Cardiac muscle cell (in vitro differentiated cells and primary cell): ENCODE data around the gene TCEAL1. TPM values are rescaled to one million over a fixed set of nuclear protein-coding genes. Genes with fewer than 3 reads are reported as not detected.
"Not testable (repeated sequence)": the region's sequence is repeated elsewhere in the genome, so short reads cannot be mapped to it uniquely, and the experiment has no call there.

Experiments used
- DNase-seq, 2 donors: peaks; one replicate each; pipeline versions ENCODE4 v3.0.0 to v3.0.0-alpha.2; 2010 to 2017; ENCODE audit warnings: low read depth in 1 of 2, low spot score in 1 of 2
- H3K27ac ChIP-seq: fragments of 200-600 bp; sonication (generic); 2 replicates; pipeline ENCODE4 v1.5.1; 2016
- H3K27me3 ChIP-seq: fragments of 200-600 bp; sonication (generic); 2 replicates; pipeline ENCODE4 v1.6.0; 2016; ENCODE audit warnings: control low read depth
- H3K36me3 ChIP-seq: fragments of 200-600 bp; sonication (generic); 2 replicates; pipeline ENCODE4 v1.5.1; 2016; ENCODE audit warnings: control low read depth
- H3K4me1 ChIP-seq: fragments of 200-600 bp; sonication (generic); 2 replicates; pipeline ENCODE4 v1.8.1; 2017; ENCODE audit warnings: low read depth, mild to moderate bottlenecking, mixed run types
- H3K4me3 ChIP-seq: fragments of 200-600 bp; sonication (generic); 2 replicates; pipeline ENCODE4 v1.5.1; 2016; ENCODE audit warnings: mild to moderate bottlenecking
- H3K9me3 ChIP-seq: fragments of 200-600 bp; sonication (generic); 2 replicates; pipeline ENCODE4 v1.5.1; 2017; ENCODE audit warnings: low read depth, mild to moderate bottlenecking, control low read depth
- polyA plus RNA-seq: library from polyadenylated mRNA; unstranded; fragments of >200 nt; fragmentation: Nextera tagmentation; extraction: Ambion mirVana; gene quantifications from 2 replicates; pipeline ENCODE4 v1.2.1, GENCODE V29; 2016
- total RNA-seq: library from RNA; depleted of rRNA; stranded (reverse); fragments of >200 nt; gene quantifications from 2 replicates; pipeline ENCODE4 v1.2.3, GENCODE V29; 2016
- TF ChIP-seq, protein P1 (sequence below): IDR thresholded peaks from 2 replicates; pipeline ENCODE4 v1.5.1; 2012; ENCODE audit warnings: low read depth, mild to moderate bottlenecking, low read length

Gene TCEAL1
- total and polyA plus RNA-seq, 2 experiments from 2014 or later: 66.3 to 121 TPM

DNA sequence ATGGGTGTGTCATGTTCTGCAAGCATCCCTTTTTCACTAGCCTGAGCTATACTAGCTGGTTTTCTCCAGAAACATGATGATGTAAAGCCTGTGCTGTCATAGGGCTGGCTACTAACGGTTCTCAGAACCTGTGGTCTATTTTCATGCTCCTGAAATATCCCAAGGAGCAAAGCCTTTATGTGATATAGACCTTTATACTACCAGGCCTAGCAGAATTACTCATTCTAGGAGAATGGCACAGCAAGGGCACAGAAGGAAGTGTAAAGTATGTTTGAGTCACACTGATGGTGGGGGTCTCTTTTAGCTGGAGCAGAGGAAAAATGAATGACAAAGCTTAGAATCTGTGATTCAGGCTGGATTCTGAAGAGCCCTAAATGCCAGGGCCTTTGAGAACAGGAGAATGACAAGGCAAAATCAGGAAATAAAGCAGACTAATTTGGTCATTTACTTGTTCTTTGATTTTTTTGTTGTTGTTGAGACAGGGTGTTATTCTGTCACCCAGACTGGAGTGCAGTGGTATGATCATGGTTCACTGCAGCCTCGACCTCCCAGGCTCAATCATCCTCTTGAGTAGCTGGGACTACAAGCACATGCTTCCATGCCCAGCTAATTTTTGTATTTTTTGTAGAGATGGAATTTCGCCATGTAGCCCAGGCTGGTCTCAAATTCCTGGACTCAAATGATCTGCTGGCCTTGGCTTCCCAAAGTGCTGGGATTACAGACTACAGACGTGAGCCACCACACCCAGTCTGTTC lies 11.8 kb downstream of the TCEAL1 start:
- Histone ChIP-seq H3K4me3 (no peak overlapping the region), H3K4me1 (peaks cover 9% of the 10 kb centered on the region), H3K9me3 (no peaks in the 10 kb centered on the region), H3K27me3 (no peaks in the 10 kb centered on the region), H3K36me3 (no peaks in the 10 kb centered on the region), H3K27ac (no peak overlapping the region)
- DNase-seq: no peak
- TF ChIP-seq, protein P1, sequence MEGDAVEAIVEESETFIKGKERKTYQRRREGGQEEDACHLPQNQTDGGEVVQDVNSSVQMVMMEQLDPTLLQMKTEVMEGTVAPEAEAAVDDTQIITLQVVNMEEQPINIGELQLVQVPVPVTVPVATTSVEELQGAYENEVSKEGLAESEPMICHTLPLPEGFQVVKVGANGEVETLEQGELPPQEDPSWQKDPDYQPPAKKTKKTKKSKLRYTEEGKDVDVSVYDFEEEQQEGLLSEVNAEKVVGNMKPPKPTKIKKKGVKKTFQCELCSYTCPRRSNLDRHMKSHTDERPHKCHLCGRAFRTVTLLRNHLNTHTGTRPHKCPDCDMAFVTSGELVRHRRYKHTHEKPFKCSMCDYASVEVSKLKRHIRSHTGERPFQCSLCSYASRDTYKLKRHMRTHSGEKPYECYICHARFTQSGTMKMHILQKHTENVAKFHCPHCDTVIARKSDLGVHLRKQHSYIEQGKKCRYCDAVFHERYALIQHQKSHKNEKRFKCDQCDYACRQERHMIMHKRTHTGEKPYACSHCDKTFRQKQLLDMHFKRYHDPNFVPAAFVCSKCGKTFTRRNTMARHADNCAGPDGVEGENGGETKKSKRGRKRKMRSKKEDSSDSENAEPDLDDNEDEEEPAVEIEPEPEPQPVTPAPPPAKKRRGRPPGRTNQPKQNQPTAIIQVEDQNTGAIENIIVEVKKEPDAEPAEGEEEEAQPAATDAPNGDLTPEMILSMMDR: no peak

DNA sequence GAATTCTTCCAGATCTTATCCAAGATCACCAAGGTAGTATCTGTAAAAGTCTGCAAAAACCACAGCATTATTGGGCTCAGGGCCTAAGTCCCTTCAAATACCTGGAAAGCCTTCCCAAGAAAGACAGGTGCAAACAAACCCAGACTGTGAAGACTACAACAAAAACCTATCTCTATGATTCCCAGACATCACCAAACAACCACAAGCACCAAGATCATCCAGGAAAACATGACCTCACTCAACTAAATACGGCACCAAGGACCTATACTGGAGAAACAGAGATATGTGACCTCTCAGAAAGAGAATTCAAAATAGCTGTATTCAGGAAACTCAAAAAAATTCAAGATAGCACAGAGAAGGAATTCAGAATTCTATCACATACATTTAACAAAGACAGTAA lies 15.3 kb downstream of the TCEAL1 start:
- Histone ChIP-seq H3K9me3 (no peaks in the 10 kb centered on the region), H3K27me3 (no peaks in the 10 kb centered on the region), H3K4me1 (peaks cover 6% of the 10 kb centered on the region), H3K4me3 (no peak overlapping the region), H3K36me3 (no peaks in the 10 kb centered on the region), H3K27ac (no peak overlapping the region)
- TF ChIP-seq, protein P1: no peak
- no peak for DNase-seq

DNA sequence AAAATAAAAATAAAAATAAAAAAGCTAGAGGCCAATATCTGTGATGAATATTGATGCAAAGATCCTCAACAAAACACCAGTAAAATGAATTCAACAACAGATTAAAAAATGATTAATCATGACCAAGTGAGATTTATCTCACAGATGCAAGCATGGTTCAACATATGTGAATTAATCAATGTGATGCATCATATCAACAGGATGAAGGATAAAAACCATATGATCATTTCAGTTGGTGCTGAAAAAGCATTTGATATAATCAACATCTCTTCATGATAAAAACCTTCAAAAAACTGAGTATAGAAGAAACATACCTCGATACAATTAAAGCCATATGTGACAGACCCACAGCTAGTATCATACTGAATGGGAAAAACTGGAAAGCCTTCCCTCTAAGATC lies 18.9 kb downstream of the TCEAL1 start:
- H3K36me3 ChIP-seq: no peaks in the 10 kb centered on the region
- TF ChIP-seq, protein P1: no peak
- no peak overlapping the region for H3K4me3 ChIP-seq
- no peak for DNase-seq
- H3K9me3 ChIP-seq: no peaks in the 10 kb centered on the region
- H3K27me3 ChIP-seq: no peaks in the 10 kb centered on the region
- no peaks in the 10 kb centered on the region for H3K4me1 ChIP-seq
- no peak overlapping the region for H3K27ac ChIP-seq

DNA sequence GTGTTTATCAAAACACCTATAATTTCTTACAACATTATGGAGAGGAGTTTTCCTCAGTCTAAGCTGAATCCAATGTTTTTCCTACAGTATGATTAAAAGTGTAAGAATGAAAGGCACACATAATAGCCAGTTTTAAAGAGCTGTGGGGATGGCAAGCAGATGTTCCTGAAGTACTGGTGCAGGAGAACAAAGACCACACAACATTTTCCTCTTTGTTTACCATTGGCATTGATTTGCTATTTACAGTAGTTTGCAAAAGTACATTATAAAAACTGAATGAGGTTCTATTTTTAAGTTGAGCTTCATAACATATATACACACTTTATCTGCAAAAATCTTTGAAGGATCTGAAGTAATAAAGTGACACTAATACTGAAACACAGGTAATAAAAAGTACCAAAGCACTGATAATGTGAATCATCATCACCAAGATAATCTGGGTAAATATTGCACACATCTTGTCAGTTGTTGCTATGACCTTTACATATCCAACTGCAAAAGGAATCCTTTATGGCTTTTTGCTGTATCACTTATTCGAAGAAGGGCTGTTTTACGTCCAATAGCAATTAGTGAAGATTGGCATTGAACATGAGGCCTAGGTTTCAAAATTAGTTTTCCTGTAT lies 22.5 kb downstream of the TCEAL1 start:
- no peaks in the 10 kb centered on the region for H3K4me1 ChIP-seq
- no peaks in the 10 kb centered on the region for H3K36me3 ChIP-seq
- H3K9me3 ChIP-seq: no peaks in the 10 kb centered on the region
- no peak overlapping the region for H3K4me3 ChIP-seq
- H3K27ac ChIP-seq: no peak overlapping the region
- DNase-seq: no peak
- no peaks in the 10 kb centered on the region for H3K27me3 ChIP-seq
- TF ChIP-seq, protein P1: no peak

DNA sequence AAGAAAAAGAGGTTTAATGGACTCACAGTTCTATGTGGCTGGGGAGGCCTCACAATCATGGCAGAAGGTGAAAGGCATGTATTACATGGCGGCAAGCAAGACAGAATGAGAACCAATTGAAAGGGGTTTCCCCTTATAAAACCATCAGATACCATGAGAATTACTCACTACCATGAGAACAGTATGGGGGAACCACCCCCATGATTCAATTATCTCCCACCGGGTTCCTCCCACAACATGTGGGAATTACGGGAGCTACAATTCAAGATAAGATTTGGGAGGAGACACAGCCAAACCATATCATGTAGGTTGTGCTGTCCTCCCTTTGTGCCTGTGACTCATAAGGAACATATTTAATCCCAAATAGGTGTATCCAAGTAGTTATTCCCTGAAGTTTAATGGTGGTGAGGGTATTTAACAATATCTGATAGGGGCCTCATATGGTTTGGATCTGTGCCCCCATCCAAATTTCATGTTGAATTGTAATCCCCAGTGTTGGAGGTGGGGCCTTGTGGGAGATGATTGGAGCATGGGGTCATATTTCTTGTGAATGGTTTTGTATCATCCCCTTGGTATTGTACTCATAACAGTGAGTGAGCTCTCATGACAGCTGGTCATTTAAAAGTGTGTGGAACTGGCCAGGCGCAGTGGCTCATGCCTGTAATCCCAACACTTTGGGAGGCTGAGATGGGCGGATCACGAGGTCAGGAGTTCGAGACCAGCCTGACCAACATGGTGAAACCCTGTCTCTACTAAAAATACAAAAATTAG lies 26.6 kb downstream of the TCEAL1 start:
- not testable (repeated sequence) for H3K36me3 ChIP-seq, H3K9me3 ChIP-seq, H3K27me3 ChIP-seq, H3K4me1 ChIP-seq, H3K27ac ChIP-seq, DNase-seq, H3K4me3 ChIP-seq

DNA sequence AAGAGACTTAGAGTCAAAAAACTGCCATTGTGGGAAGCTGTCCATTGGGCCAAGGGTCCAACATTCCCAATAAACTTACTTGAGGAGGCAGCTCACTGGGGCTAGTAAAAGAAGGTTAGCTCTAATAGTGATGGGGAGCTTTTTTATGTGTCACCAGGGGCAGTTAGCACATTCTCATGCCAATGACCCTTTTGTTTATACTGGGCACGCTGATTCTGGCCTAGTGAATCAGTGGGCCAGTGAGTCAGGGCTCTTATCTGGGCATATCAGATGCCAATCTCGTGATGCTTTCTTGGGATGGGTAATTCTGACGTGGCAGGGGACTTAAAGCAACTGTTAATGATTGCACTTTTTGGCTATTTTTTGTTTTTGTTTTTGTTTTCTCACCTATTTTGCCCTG lies 27.8 kb downstream of the TCEAL1 start:
- Histone ChIP-seq H3K4me3 (no peak overlapping the region), H3K36me3 (no peaks in the 10 kb centered on the region), H3K9me3 (no peaks in the 10 kb centered on the region), H3K4me1 (no peaks in the 10 kb centered on the region), H3K27me3 (no peaks in the 10 kb centered on the region), H3K27ac (no peak overlapping the region)
- DNase-seq: no peak
- TF ChIP-seq, protein P1: no peak

DNA sequence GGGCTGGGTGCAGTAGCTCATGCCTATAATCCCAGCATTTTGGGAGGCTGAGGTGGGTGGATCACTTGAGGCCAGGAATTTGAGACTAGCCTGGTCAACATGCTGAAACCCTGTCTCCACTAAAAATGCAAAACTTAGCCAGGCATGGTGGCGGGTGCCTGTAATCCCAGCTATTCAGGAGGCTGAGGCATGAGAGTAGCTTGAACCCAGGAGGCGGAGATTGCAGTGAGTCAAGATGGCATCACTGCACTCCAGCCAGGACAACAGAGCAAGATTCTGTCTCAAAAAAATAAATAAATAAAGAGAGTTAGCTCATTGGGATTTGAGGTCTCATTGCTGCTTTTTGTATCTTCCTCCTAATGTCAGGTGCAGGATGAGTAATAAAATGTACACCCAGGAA lies 28.3 kb downstream of the TCEAL1 start:
- H3K36me3 ChIP-seq, DNase-seq, H3K9me3 ChIP-seq, H3K4me1 ChIP-seq, H3K27ac ChIP-seq, H3K27me3 ChIP-seq, H3K4me3 ChIP-seq: not testable (repeated sequence)
